Endothelial cell of umbilical vein (primary cell): ENCODE data around the gene TICRR. TPM values are rescaled to one million over a fixed set of nuclear protein-coding genes. Genes with fewer than 3 reads are reported as not detected.

Source experiments
- BruUV-seq: library from RNA; stranded (reverse); fragments of 400-500 nt; replicated peaks from 2 replicates; lab custom pipeline; 2021; lab: Mats Ljungman, UMichigan
- CTCF ChIA-PET: fragments of 300-600, 350-600 bp; sonication (Branson Sonifier 250); formaldehyde crosslinking; loops from one replicate; lab custom pipeline; 2021; ENCODE audit warnings: antibody characterized with exemption, inconsistent platforms; lab: Charles Lee
- POLR2A ChIA-PET: fragments of 300-600, 350-600 bp; sonication (Branson Sonifier 250); formaldehyde crosslinking; loops from one replicate; lab custom pipeline; 2021; ENCODE audit warnings: antibody characterized with exemption, inconsistent platforms; lab: Charles Lee
- DNase-seq: peaks from one replicate; pipeline ENCODE4 v3.0.0-alpha.2; 2011; ENCODE audit warnings: low read depth, low spot score
- FAIRE-seq: peaks from 2 replicates; lab custom pipeline; 2011; peaks lifted over from hg19 to GRCh38; lab: Jason Lieb, UNC
- H2AFZ ChIP-seq: 2 replicates; pipeline ENCODE4 v1.6.0; 2012; ENCODE audit warnings: low read depth, low read length, control low read depth, inconsistent platforms
- H3K27ac ChIP-seq: 2 replicates; pipeline ENCODE4 v1.5.1; 2011; ENCODE audit warnings: low read depth, mild to moderate bottlenecking, control low read depth, low read length, moderate library complexity; ENCODE audit not compliant: insufficient read depth
- H3K27me3 ChIP-seq, 2 experiments: 2 replicates each; pipeline versions ENCODE4 v1.6.0 to v1.6.1; 2011; ENCODE audit warnings: low read length in 2 of 2, mixed read lengths in 1 of 2; ENCODE audit not compliant: control insufficient read depth in 2 of 2, insufficient read depth in 2 of 2
- H3K36me3 ChIP-seq, 2 experiments: 2 replicates in 1 of 2; 3 replicates in 1 of 2; pipeline ENCODE4 v1.5.1; 2011; ENCODE audit warnings: low read length in 2 of 2, mild to moderate bottlenecking in 1 of 2, moderate library complexity in 1 of 2; ENCODE audit not compliant: control insufficient read depth in 2 of 2, insufficient read depth in 2 of 2; ENCODE audit errors: extremely low read depth in 1 of 2
- H3K4me1 ChIP-seq: 3 replicates; pipeline ENCODE4 v1.5.1; 2011; ENCODE audit warnings: mild to moderate bottlenecking, low read length; ENCODE audit not compliant: control insufficient read depth, insufficient read depth; ENCODE audit errors: extremely low read depth
- H3K4me2 ChIP-seq: 2 replicates; pipeline ENCODE4 v1.6.1; 2011; ENCODE audit warnings: low read length, control low read depth, mixed read lengths; ENCODE audit not compliant: insufficient read depth
- H3K4me3 ChIP-seq, 3 experiments: fragments of 200-600 bp in 1 of 3; sonication (generic), shearing (Covaris generic) in 1 of 3; replicated peaks in 1 of 3; 2 replicates each; pipeline ENCODE4 v1.5.1; 2011 to 2016; ENCODE audit warnings: control low read depth in 3 of 3, low read length in 3 of 3, mild to moderate bottlenecking in 2 of 3, inconsistent platforms in 1 of 3, low read depth in 1 of 3, moderate library complexity in 1 of 3; ENCODE audit not compliant: insufficient read depth in 1 of 3
- H3K79me2 ChIP-seq: 2 replicates; pipeline ENCODE4 v1.6.0; 2012; ENCODE audit warnings: low read length, inconsistent platforms; ENCODE audit not compliant: control insufficient read depth, insufficient read depth
- H3K9ac ChIP-seq: replicated peaks from 2 replicates; pipeline ENCODE3; 2011; ENCODE audit warnings: low read length, control low read depth; ENCODE audit not compliant: insufficient read depth; ENCODE audit errors: extremely low read depth
- H3K9me1 ChIP-seq: replicated peaks from 3 replicates; pipeline ENCODE4 v1.6.0; 2011; ENCODE audit warnings: mild to moderate bottlenecking, low read length; ENCODE audit not compliant: control insufficient read depth, insufficient read depth; ENCODE audit errors: extremely low read depth
- H3K9me3 ChIP-seq: replicated peaks from 2 replicates; pipeline ENCODE4 v1.5.1; 2012; ENCODE audit warnings: low read length, inconsistent platforms; ENCODE audit not compliant: control insufficient read depth, insufficient read depth
- H4K20me1 ChIP-seq: replicated peaks from 2 replicates; pipeline ENCODE3; 2011; ENCODE audit warnings: mild to moderate bottlenecking, low read length; ENCODE audit not compliant: control insufficient read depth, insufficient read depth; ENCODE audit errors: extremely low read depth
- EZH2 ChIP-seq: IDR thresholded peaks from 2 replicates; pipeline ENCODE4 v1.6.1; 2012; ENCODE audit warnings: borderline replicate concordance, low read depth, mild to moderate bottlenecking, moderate library complexity, low read length, inconsistent platforms; ENCODE audit not compliant: severe bottlenecking
- FOS ChIP-seq: IDR thresholded peaks from 2 replicates; pipeline ENCODE4 v1.6.1; 2011; ENCODE audit warnings: mild to moderate bottlenecking, low read length, moderate library complexity, borderline replicate concordance; ENCODE audit not compliant: insufficient read depth
- GATA2 ChIP-seq: IDR thresholded peaks from 2 replicates; pipeline ENCODE4 v1.7.0; 2011; ENCODE audit warnings: low read depth, mild to moderate bottlenecking, moderate library complexity, mixed read lengths, low read length; ENCODE audit not compliant: insufficient read length, insufficient read depth
- JUN ChIP-seq: IDR thresholded peaks from 2 replicates; pipeline ENCODE4 v1.6.1; 2011; ENCODE audit warnings: borderline replicate concordance, low read depth; ENCODE audit not compliant: insufficient read length, insufficient read depth
- MYC ChIP-seq: IDR thresholded peaks from one replicate; pipeline ENCODE4 v1.6.1; 2011; ENCODE audit warnings: mild to moderate bottlenecking, low read depth, low read length
- POLR2A ChIP-seq: IDR thresholded peaks from 2 replicates; pipeline ENCODE4 v1.6.1; 2012; ENCODE audit warnings: low read depth, mild to moderate bottlenecking, control low read depth, low read length
- POLR2AphosphoS5 ChIP-seq: IDR thresholded peaks from 2 replicates; pipeline ENCODE4 v1.6.1; 2012; ENCODE audit warnings: low read depth, mild to moderate bottlenecking, control low read depth, low read length, moderate library complexity; ENCODE audit not compliant: insufficient read depth
- dilution Hi-C: fragments of 300-500 bp; cut with MboI; formaldehyde crosslinking; loops from one replicate; pipeline ENCODE4 v1.15.0; 2019; ENCODE audit warnings: low sequenced_read_pairs; ENCODE audit not compliant: extremely low pct_ligation_motif_present
- intact Hi-C: fragments of 100-400 bp; cut with micrococcal nuclease; formaldehyde crosslinking; loops from one replicate; pipeline ENCODE4 v1.10.0; 2022
- polyA plus RNA-seq, 4 experiments: library from polyadenylated mRNA; depleted of rRNA in 3 of 4; stranded (reverse) in 3 of 4; unstranded in 1 of 4; fragments of >200 nt; gene quantifications; 2 replicates each; pipeline versions ENCODE4 v1.2.1 to v1.2.3, GENCODE V29; 2011 to 2012; ENCODE audit warnings: missing spikeins in 1 of 4
- total RNA-seq: library from RNA; stranded (reverse); gene quantifications from 2 replicates; pipeline ENCODE4 v1.2.3, GENCODE V29; 2021
- TF ChIP-seq, protein P1 (sequence below), 2 donors: IDR thresholded peaks; 1 replicate in 1 of 2; 2 replicates in 1 of 2; pipeline ENCODE4 v1.5.1; 2011; ENCODE audit warnings: low read length in 2 of 2, mild to moderate bottlenecking in 2 of 2, moderate library complexity in 2 of 2, control low read depth in 1 of 2, inconsistent platforms in 1 of 2, low read depth in 1 of 2; ENCODE audit not compliant: insufficient read depth in 1 of 2; ENCODE audit errors: extremely low read depth in 1 of 2
- TF ChIP-seq, protein P2 (sequence below): IDR thresholded peaks from 2 replicates; pipeline ENCODE4 v1.6.1; 2011; ENCODE audit not compliant: insufficient read depth, insufficient read length

Gene TICRR
- total and polyA plus RNA-seq, 2 donors (not counting 3 experiments of a cell fraction or from before 2014, with no cell fraction given), result 4.9 to 19.4 TPM

DNA sequence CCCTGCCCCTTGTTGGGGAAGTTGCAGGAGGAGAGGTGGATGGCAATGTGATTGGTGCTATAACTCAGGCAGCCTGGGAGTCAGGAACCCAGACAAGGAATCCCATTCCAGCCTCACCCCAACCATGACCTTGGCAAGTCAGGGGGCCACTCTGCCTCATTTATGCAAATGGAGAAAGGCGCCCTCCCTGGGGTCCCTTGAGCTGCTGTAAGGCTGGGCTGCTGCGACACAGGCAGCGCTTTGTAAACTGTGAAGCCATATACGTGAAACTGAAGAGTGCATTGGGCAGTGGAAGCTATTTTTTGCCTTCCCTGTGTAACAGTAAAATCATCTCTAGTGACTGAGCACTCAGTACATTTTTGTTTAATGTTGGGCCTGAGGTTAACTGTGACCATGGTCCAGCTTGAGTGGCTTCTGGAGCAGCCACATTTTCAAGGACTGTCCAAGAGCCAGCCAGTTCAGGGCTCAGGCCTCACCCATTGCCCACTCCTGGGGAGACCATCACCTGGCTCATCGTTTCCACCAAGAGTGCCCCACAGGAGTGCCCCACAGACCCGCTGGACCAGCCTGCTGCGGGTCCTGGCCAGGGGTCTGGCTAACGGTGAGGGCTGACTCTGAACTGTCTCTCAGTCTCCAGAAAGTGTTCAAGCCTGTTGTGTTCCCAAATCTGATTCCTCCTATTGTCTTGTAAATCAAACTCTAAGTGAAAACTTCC lies 52.1 kb downstream of the TICRR start:
- H3K4me1 ChIP-seq, result no peaks in the 10 kb centered on the region
- no peaks in the 10 kb centered on the region for H3K27me3 ChIP-seq
- no peak overlapping the region for H3K4me2 ChIP-seq
- TSS peak; percentile 2 for BruUV-seq
- no peaks in the 10 kb centered on the region for H3K79me2 ChIP-seq
- FAIRE-seq, result no peak
- POLR2A ChIA-PET, result no interaction called here
- no peak overlapping the region for H3K4me3 ChIP-seq
- no peaks in the 10 kb centered on the region for H3K9me3 ChIP-seq
- H3K36me3 ChIP-seq, result peaks cover 17 to 52% of the 10 kb centered on the region in 2 experiments
- no peaks in the 10 kb centered on the region for H3K9me1 ChIP-seq
- CTCF ChIA-PET, result no interaction called here
- TF ChIP-seq GATA2 (no peak), JUN (no peak), POLR2AphosphoS5 (no peak), MYC (no peak), FOS (no peak), POLR2A (no peak), EZH2 (no peak)
- TF ChIP-seq, protein P1, sequence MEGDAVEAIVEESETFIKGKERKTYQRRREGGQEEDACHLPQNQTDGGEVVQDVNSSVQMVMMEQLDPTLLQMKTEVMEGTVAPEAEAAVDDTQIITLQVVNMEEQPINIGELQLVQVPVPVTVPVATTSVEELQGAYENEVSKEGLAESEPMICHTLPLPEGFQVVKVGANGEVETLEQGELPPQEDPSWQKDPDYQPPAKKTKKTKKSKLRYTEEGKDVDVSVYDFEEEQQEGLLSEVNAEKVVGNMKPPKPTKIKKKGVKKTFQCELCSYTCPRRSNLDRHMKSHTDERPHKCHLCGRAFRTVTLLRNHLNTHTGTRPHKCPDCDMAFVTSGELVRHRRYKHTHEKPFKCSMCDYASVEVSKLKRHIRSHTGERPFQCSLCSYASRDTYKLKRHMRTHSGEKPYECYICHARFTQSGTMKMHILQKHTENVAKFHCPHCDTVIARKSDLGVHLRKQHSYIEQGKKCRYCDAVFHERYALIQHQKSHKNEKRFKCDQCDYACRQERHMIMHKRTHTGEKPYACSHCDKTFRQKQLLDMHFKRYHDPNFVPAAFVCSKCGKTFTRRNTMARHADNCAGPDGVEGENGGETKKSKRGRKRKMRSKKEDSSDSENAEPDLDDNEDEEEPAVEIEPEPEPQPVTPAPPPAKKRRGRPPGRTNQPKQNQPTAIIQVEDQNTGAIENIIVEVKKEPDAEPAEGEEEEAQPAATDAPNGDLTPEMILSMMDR (IDR thresholded peaks at IDR 0.05; ENCODE audit: extremely low read depth in 1 of 2, insufficient read depth in 1 of 2, low read depth in 1 of 2, low read length in 2 of 2), result no peak
- TF ChIP-seq, protein P2, sequence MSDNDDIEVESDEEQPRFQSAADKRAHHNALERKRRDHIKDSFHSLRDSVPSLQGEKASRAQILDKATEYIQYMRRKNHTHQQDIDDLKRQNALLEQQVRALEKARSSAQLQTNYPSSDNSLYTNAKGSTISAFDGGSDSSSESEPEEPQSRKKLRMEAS, result no peak
- no peaks in the 10 kb centered on the region for H4K20me1 ChIP-seq
- no peak for DNase-seq
- dilution Hi-C loops (no loop called here), intact Hi-C loops (no loop called here)
- H2AFZ ChIP-seq, result no peak overlapping the region
- H3K27ac ChIP-seq, result no peak overlapping the region
- no peak overlapping the region for H3K9ac ChIP-seq
